HG02943 (cell line): ENCODE results near the gene NEURL4.
"Not testable (repeated sequence)": the region's sequence is repeated elsewhere in the genome, so short reads cannot be mapped to it uniquely, and the experiment has no call there.

Experiments used
- ATAC-seq: cut with Tn5 transposase; IDR thresholded peaks from one replicate; pipeline ENCODE4 v1.9.1; 2021; ENCODE audit warnings: mild to moderate bottlenecking, low read depth, moderate library complexity; ENCODE audit not compliant: unreplicated experiment

NEURL4 gene

DNA sequence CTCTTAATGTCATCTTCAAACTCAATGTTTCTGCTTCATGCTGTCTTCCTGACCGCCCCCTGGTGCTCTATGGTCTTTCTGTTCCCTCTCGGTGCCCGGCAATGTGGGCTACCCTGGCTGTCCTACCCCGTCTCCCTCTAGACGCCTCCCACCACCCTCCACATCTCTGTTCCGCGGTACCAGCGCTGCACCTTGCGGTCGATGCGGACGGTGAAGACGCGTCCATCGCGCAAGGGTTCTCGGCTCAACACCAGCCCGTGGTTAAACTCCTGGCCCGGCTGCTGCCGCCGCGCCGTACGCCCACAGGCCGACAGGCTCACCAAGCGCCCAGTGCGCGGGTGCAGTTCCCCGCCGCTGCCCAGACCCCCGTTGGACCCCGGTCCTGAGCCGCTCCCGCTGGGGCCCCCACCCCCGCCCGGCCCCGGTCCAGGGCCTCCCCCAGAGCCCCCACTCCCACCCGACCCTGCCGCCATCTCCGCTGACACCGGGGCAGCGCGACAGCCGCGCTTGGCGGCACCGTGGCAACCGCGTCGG is at the start of gene NEURL4:
Gene NEURL4, minus strand, starts transcription at position 496 of the 534 bp plus-strand sequence. Its CDS starts 23 bp downstream, at position 473.
- peak; percentile 13 for ATAC-seq

GRCh38 chr17:7374353-7374752 is 45.2 kb upstream of the NEURL4 start:
- no peak for ATAC-seq

DNA sequence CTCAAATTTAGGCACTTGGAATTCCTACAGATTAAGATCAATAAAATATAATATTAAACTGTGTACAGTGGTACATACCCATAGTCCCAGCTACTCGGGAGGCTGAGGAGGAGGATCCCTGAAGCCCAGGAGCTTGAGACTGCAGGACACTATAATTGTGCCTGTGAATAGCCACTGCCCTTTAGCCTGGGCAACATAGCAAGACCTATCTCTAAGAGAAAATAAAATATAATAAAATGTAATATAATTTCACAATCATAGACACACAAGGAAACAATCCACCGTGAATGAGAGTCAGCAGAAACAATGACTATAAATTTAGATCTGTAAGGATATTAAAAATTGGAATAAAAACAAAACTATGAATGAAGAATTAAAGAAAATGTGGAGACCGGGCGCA is 41.7 kb upstream of the NEURL4 start:
- no peak for ATAC-seq

GRCh38 chr17:7369825-7370224 is 40.7 kb upstream of the NEURL4 start:
- no peak for ATAC-seq

DNA sequence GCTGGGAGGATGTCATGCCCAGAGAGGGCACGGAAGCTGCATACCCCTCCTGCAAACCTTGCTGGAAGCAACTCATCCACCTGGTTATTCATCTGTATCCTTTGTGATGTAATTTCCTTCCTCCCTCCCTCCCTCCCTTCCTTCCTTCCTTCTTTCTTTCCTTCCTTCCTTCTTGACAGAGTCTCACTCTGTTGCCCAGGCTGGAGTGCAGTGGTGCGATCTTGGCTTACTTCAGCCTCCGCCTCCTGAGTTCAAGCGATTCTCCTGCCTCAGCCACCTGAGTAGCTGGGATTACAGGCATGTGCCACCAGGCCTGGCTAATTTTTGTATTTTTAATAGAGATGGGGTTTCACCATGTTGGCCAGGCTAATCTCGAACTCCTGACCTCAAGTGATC is 39.5 kb upstream of the NEURL4 start:
- ATAC-seq = not testable (repeated sequence)

- no peak for ATAC-seq
Measured at GRCh38 chr17:7367918-7368598, 38.9 kb upstream of the NEURL4 start.

DNA sequence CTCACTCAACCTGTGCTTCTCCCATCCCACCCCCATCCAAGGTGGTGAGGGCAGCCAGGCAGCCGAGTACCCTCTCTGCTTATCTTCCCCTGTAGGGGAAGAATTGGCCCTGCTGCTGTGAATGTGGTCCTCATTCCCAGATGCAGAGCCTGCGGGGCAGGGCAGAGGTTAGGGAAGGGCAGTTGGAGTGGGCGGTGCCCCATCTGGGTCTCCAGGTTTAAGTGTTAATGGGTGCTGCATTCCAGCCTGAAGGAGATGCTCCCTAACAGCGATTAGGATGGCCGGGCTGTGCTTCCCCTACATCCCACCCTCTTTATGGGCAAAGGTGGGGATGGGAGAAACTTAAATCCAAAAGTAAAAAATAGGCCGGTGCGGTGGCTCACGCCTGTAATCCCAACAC is 37.9 kb upstream of the NEURL4 start:
- ATAC-seq = no peak

DNA sequence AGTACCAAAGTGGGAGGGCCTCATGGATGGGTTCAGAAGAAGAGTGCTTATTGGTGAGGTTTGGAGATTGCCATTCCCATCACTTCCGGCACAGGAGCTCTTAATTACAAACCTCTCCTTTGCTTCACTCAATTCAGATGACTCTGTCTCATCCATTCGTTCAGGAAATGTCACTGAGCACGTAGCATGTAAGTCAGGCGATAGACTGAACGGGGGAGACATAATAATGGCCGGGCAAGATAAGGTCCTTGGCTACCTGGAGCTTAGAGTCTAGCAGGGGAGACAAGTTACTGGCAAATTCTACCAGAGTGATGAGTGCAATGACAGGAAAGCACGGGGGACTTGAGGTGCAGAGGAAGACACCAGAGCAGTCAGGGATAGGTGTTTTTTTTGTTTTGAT is 36.8 kb upstream of the NEURL4 start:
- ATAC-seq = not testable (repeated sequence)

GRCh38 chr17:7363311-7363710 is 34.2 kb upstream of the NEURL4 start:
- no peak for ATAC-seq

DNA sequence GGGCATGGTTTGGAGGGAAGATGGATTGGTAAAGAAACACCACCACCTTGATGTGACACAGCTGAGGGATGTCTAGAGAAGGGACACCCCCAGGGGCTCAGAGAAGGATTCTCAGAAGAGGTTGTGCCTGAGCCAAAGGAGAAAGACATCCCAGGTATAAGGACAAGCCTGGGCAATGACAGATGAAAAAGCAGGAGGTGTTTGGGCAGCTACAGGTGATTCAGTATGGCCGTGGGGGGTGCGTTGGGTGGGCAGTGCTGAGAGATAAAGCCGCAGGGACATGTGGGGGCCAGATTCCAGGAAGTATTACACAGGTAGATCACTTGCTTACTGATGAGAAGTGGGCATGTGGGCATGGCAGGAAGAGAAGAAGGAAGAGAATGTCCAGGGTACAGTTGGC is 32.8 kb upstream of the NEURL4 start:
- ATAC-seq = no peak

DNA sequence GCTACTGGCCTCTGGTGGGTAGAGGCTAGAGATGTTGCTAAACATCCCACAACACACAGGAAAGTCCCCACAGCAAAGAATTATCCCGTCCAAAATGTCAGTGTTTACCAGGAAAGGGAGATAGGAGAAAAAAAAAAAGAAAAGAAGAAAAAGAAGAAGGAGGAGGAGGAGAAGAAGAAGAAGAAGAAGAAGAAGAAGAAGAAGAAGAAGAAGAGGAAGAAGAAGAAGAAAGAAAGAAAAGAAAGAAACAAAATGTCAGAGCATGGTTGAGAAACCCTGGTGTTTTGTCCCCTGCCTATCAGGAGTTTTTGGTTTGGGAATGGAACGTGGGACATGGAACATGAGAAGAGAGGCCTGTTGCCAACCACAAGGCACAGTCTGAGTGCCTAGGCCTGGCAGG is 28.2 kb upstream of the NEURL4 start:
- ATAC-seq = no peak

DNA sequence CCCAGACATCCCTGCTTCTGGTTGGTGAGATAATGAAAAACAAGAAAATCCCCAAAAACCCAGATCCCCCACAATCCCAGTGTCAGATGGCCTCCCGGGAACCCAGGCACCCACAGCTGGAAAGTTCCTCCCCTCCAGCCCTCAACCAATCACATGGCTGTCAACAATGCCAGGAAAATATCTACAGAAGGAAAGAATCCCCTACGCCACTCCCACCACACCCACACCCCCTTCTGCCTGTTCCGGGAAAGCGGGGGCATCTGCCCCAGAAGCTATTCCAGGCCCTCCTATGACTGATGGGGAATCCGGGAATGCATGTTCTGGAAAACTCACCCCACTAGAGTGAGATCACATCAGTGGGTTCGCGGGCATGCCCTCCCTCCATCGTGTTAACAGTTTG is 27.6 kb upstream of the NEURL4 start:
- ATAC-seq = no peak

DNA sequence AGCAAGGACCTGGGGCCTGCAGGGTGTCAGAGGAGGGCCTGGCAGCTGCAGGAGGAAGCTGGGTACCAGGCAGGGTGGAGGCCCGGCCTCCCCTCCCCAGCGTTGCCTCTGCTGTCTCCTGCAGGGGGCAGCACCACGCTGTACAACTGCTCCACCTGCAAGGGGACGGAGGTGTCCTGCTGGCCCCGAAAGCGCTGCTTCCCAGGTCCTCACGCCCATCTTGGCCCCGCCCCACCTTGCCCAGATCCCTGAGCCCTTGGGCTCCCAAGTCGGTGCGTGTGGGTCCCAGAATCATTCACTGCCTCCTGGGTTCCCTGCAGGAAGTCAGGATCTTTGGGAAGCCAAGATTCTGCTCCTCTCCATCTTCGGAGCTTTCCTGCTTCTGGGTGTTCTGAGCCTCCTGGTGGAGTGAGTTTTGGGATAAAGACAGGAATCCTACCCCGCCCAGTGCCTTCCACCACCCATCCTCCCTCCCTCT is 27.0 kb upstream of the NEURL4 start:
- no peak for ATAC-seq

GRCh38 chr17:7355573-7355972 is 26.4 kb upstream of the NEURL4 start:
- ATAC-seq = no peak

GRCh38 chr17:7355053-7355452 is 25.9 kb upstream of the NEURL4 start, which contains the start of gene TMEM95:
TMEM95 (plus strand) TSS chr17:7355156; CDS start chr17:7355205, 49 bp downstream.
- ATAC-seq = no peak

DNA sequence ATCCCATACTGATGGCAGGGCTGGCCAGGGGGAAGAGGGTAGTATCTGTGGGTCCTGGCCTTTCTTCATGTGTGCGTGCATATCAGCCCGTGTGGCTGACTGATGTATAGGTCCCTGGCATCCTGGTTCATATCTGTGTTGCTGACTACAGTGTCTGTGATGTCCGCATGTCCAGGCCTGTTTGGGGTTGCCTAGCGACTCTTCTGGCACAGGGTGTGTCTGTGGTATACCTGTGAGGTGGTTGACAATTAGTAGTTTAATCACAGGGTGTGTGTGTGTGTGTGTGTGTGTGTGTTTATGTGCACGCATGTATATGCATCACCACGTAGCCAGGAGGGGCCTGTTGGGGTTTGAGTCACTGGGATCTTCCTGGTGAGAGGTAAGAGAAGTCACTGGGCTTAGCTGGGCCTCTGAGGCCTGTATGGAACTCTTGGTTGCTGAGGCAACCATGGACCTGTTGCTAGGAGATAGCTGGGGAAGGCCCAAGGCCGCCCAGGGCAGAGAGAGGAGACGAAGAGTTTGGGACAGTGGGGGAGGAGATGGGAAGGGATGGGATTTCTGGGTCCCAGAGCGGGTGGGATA is 25.2 kb upstream of the NEURL4 start:
- no peak for ATAC-seq

DNA sequence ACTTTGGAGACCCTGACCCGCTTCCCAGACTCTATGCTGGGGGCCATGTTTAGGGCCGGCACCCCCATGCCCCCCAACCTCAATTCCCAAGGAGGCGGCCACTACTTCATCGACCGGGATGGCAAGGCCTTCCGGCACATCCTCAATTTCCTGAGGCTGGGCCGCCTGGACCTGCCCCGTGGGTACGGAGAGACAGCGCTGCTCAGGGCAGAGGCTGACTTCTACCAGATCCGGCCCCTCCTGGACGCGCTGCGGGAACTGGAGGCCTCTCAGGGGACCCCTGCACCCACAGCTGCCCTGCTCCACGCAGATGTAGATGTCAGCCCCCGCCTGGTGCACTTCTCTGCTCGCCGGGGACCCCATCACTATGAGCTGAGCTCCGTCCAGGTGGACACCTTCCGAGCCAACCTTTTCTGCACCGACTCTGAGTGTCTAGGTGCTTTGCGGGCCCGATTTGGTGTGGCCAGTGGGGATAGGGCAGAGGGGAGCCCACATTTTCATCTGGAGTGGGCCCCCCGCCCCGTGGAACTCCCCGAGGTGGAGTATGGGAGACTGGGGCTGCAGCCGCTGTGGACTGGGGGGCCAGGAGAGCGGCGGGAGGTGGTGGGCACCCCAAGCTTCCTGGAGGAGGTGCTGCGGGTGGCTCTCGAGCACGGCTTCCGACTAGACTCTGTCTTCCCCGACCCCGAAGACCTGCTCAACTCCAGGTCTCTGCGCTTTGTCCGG is 23.9 kb upstream of the NEURL4 start:
- ATAC-seq = no peak

- ATAC-seq = no peak
Measured at GRCh38 chr17:7352503-7352889, 23.4 kb upstream of the NEURL4 start.

DNA sequence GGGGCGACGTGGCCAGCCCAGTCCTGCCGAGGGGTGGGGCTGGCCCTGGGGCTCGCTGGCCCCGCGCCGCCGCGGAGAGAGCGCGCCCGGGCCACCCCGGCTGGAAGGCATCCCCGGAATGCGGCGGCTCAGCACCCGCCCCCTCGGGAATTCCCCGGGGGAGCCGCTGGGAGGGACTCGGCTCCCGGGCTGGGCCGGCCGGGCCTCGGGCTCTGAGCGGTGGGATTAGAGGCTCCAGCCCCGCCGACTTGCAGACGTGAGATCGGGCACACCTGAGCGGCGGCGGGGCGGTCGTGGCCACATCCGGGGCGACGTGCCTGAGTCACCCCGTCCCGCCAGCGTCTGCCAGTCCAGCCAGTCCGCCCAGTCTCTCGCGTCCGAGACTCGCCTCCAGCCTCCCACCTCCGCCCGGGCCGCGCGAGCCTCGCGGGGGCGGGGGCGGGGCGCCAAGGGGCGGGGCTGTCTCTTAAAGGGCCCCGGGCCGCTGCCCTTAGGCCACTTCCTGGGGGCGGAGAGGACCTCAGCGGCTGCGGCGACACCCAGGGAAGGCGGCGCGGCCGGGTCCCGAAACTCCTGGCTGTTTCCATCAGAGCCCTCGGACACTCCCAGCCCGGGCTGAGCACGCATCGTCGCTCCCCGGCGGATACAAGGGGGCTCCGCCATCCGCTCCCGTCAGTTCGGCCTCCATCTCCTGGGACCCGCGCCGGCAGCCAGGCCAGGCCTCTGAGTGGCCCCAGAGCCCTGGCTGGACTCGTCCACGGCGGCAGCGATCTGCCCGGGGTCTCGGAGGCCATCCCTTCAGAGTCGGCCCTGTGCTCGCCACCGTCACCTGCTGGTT is 22.7 kb upstream of the NEURL4 start, which contains the start of gene KCTD11:
Gene KCTD11, plus strand, starts transcription at position 498 of the 838 bp plus-strand sequence.
- peak; percentile 62 for ATAC-seq

DNA sequence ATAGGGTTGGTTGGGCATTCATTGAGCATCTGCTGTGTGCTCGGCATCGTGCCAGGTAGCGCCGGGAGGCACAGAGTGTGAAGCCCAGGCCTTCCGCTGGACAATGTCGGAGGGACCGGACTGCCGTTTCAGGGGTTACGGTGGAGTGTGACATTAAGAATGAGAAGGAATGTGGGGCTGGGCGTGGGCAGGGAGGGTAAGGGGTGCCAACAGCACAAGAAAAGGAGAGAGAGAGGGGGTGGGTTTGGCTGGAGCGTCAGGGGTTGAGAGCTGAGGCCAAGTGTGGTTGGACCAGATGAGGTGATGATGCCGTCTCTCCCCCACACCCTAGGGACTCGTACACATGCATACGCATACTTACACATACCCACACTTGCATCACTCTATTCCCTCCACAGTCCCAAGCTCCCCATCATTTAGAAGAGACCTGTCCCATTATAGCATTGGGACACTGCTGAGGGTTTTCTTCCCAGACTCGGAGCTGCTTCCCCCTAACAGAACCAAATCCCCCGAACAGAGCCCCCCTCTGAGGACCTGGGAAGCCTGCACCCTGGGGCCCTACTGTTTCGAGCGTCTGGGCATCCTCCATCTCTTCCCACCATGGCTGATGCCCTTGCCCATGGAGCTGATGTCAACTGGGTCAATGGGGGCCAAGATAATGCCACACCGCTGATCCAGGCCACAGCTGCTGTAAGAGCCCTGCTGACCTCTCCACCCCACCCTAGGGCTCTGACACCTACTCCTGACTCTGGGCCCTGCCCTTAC is 19.5 kb upstream of the NEURL4 start:
- no peak for ATAC-seq
